ENCODE data around the gene NUTF2. TPM values are rescaled to one million over a fixed set of nuclear protein-coding genes. Genes with fewer than 3 reads are reported as not detected.

The NUTF2 gene
- total RNA-seq, 1 donor: 155 TPM

DNA sequence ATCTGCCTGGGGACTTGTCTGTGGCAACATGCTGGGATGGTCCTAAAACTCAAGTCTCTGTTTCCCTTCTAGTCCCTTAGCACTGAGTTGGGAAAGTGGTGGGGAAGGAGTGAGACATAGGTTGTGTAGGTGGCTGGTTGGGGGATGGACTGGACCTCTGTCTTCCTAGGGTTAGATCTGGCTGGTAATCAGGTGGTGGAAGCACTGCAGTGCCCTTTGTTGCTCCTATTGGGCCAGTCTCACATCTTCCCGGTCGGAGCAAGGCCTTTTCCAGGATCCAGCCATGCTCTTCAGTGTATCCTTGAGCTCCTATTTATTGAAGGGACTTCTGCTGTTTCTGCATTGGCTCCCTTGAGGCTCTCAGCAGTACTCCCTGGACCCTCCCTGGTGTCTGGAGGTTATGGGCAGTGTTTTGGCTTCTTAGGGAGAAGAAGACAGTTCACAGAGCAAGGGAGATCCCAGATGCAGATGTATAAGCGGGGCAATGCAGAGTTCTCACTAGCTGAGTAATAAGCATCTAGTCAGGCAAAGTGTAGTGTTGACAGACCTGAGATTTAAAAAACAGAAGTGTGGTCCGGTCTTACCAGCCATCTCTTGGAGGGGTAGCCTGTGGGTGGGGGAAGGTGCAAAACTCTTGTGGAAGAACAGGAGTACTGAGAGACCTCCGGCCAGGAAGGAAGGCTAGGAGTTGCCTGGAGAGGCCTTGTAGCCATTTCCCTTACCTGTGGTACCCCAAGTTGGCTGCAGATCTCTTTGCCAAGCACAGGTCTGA is 1.3 kb upstream of the NUTF2 start:
- H3K4me3 ChIP-seq (ENCODE audit: low read depth, low read length): peak overlapping the region; percentile 83
- TF ChIP-seq, protein P1, sequence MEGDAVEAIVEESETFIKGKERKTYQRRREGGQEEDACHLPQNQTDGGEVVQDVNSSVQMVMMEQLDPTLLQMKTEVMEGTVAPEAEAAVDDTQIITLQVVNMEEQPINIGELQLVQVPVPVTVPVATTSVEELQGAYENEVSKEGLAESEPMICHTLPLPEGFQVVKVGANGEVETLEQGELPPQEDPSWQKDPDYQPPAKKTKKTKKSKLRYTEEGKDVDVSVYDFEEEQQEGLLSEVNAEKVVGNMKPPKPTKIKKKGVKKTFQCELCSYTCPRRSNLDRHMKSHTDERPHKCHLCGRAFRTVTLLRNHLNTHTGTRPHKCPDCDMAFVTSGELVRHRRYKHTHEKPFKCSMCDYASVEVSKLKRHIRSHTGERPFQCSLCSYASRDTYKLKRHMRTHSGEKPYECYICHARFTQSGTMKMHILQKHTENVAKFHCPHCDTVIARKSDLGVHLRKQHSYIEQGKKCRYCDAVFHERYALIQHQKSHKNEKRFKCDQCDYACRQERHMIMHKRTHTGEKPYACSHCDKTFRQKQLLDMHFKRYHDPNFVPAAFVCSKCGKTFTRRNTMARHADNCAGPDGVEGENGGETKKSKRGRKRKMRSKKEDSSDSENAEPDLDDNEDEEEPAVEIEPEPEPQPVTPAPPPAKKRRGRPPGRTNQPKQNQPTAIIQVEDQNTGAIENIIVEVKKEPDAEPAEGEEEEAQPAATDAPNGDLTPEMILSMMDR (IDR thresholded peaks at IDR 0.05; ENCODE audit: insufficient read depth, low read length): no peak
- DNase-seq (ENCODE audit: low read depth): no peak

DNA sequence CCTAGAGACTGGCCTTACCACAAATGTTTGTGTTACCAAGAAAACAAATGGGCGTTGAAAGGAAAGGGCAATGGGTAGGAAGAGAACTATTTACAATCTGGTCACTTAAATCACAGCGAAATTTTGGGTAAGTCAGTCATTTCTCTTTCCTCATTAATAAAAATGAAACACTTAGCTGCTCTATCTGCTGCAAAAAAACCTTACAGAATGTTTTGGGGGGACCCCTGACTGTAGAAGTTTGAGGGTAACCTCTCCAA is 742 bp upstream of the NUTF2 start:
- peak overlapping the region; percentile 83 for H3K4me3 ChIP-seq (ENCODE audit: low read depth, low read length)
- TF ChIP-seq, protein P1 (IDR thresholded peaks at IDR 0.05; ENCODE audit: insufficient read depth, low read length): no peak
- DNase-seq (ENCODE audit: low read depth): no peak

DNA sequence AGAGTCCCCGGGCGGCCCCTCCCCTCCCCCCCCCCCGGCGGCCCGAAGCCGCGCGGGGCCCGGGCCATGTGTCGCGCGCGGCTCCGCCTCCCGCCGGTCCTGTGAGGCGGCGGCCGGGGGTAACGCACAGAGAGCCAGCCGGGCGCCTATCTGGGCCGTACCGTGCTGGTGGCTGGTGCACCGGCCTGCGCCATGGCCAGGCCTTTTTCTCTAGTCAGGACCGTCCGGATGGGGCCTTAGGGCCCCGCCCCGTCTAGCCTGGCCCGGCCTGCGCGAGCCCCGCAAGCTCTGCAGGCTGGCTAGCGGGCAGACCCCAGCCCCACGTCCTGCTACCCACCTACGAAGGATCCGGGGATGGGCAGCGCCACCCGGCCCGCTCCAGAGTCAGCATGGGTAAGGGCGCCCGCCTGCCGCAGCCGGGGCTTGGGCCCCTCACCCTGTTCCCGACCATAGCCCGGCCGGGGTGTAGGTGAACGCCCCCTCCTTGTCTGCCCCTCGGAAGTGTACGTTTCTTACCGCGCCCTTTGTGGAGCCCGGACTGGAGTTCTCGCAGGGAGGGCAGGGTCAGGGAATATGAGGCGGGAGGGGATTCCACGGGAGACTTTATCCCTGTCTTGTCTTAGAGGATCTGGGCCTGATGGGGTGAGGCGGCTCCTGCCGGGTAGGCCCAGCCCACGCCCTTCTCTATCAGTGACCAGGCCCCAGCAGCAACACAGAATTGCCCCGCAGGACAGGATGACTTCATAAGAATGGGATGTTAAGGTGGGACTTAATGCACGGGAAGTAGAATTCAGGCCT is 530 bp downstream of the NUTF2 start, which contains the start of gene CENPT:
Gene CENPT (minus strand): TSS at position 630 of the 798 bp plus-strand sequence. CDS start 13,834 bp downstream, outside the sequence.
- DNase-seq (ENCODE audit: low read depth): peak; percentile 61
- TF ChIP-seq, protein P1 (IDR thresholded peaks at IDR 0.05; ENCODE audit: insufficient read depth, low read length): no peak
- peak within 1 kb of the TSS; percentile 83 for H3K4me3 ChIP-seq (ENCODE audit: low read depth, low read length)

GRCh38 chr16:67848118-67848517 is 1.4 kb downstream of the NUTF2 start:
- H3K4me3 ChIP-seq (ENCODE audit: low read depth, low read length): peak overlapping the region; percentile 83
- TF ChIP-seq, protein P1 (IDR thresholded peaks at IDR 0.05; ENCODE audit: insufficient read depth, low read length): no peak
- DNase-seq (ENCODE audit: low read depth): no peak

DNA sequence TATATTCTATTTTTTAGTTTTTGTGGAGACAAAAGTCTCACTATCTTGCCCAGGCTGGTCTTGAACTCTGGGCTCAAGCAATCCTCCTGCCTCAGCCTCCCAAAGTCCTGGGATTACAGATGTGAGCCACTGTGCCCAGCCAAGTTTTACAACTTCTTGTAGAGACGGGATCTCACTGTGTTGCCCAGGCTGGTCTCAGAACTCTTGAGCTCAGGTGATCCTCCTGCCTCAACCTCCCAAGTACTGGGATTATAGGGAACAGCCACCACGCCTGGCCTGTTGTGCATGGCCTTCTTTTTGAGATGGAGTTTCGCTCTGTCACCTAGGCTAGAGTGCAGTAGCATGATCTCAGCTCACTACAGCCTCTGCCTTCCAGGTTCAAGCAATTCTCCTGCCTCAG is 6.9 kb downstream of the NUTF2 start:
- H3K4me3 ChIP-seq (ENCODE audit: low read depth, low read length): no peak overlapping the region
- TF ChIP-seq, protein P1 (IDR thresholded peaks at IDR 0.05; ENCODE audit: insufficient read depth, low read length): no peak
- no peak for DNase-seq (ENCODE audit: low read depth)

GRCh38 chr16:67855789-67856188 is 9.1 kb downstream of the NUTF2 start:
- no peak for DNase-seq (ENCODE audit: low read depth)
- TF ChIP-seq, protein P1 (IDR thresholded peaks at IDR 0.05; ENCODE audit: insufficient read depth, low read length): no peak
- no peak overlapping the region for H3K4me3 ChIP-seq (ENCODE audit: low read depth, low read length)

Data from fibroblast of the aortic adventitia (primary cell).